RKO (cell line): ENCODE measurements around the gene SKAP2.
"Not testable (repeated sequence)": the region's sequence is repeated elsewhere in the genome, so short reads cannot be mapped to it uniquely, and the experiment has no call there.

Experiments
- DNase-seq: peaks from one replicate; pipeline ENCODE4 v3.0.0-alpha.2; 2016; ENCODE audit warnings: low spot score

Gene SKAP2

GRCh38 chr7:26857506-26858240 is 6.7 kb downstream of the SKAP2 start:
- DNase-seq: no peak

DNA sequence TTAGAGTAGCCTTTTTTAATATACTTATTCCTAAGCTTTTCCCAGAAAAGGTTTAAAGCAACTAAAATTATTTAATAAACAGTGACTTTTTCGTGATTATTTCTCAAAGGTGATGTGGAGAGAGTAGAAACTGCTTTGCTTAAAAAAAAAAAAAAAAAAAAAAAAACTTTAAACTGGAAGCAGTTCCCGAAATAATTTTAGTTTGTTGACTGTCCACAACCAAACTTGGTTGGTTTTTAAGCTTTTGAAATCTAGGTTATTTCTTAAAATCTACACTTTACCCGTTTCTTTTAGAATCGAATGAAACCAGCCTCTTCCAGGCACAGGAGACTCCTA is 7.3 kb downstream of the SKAP2 start:
- DNase-seq: no peak

DNA sequence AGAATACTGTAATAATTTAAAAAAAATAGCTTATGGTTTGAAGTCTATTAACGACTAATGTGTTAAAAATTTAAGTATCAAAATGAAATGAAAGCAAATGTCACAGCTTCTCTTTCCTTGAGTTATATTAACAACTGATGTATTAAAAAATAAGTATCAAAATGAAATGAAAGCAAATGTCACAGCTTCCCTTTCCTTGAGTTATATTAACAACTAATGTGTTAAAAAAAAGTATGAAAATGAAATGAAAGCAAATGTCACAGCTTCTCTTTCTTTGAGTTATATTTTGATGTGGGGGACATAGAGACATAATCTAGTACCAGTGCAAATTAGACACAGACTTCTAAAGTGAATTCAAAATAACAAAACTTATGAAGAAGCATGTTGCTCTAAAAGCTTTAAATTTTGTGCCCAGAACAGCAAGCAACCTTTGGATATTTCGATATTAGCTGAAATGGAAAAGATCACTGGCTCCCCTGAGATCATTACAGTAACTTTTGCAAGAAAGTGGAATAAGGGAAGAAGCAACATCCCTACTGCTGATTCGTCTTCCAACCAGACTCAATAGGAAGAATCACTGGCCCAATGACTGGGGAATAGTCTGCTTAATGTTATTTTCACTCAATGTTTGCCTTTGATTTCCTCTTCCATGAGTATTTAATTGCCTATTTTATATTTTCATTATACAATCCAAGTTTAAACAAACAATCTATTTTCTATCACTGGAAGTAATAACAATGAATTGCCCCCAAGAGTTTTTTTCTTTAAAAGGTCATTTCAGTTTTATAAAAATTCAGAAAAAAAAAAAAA is 8.0 kb downstream of the SKAP2 start:
- DNase-seq: no peak

- DNase-seq: no peak
These were observed 9.2 kb downstream of the SKAP2 start for GRCh38 chr7:26854876-26855855.

DNA sequence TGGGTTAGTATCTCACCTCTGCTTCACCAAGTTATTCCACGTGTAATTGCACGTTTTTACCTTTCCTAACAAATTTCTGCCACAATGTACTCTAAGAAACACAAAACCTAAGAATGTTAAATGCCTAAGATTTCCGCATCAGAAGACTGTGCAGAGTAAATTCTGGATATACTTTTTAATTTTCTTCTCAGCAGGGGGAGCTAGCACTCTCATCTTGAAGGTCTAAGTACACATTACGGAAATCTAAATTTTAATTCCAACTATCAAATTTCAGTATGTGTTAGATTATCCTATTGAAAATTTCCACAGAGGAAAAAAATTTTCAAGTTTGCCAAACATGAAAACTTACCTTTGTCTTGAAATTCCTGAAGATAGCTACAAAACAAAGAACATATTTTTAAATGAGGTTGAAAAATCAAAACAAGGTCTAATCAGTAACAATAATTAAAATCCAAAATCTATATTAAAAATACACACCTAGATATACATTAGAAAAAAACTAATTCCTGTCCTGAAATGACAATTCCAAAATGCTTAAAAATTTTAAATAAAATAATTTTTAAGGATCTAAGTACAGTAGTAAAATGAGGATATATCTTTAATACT is 10.5 kb downstream of the SKAP2 start:
- peak; percentile 76 for DNase-seq

DNA sequence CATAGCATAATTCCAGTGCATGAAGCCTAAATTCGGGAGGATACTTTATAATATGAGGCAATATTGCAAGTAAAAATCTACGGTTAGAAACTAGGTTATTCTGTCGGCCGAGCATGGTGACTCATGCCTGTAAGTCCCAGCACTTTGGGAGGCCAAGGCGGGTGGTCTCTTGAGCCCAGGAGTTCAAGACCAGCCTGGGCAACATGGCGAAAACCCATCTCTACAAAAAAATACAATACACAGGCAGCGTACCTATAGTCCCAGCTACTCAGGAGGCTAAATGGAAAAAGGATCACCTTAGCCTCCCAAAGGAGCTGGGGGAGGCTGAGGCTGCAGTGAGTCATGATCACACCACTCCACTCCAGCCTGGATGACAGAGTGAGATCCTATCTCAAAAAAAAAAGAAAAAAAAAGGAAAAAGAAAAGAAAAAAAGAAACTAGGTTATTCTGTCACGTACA is 14.2 kb downstream of the SKAP2 start:
- DNase-seq: no peak

- peak; percentile 52 for DNase-seq
These were observed 20.7 kb downstream of the SKAP2 start for GRCh38 chr7:26843705-26844104.

DNA sequence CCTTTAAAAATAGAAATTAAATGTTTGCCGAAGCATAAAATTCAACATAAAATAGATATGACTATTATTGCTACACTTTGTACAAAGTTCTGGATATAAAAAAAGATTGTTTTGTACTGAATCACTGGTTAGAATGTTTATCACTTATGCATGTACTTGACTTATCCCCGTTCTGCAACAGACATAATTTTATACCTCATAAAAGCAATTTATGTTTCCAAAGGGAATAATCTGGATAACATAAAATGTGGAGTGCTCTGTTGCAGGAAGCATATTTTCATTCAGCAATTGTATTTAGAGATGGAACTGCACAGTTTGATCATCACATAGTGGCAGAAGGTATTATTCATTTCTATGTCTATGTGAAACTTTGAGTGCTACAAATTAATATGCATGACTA is 21.5 kb downstream of the SKAP2 start:
- DNase-seq: no peak

GRCh38 chr7:26841003-26841739 is 23.2 kb downstream of the SKAP2 start:
- DNase-seq: no peak

- DNase-seq: not testable (repeated sequence)
These were observed 27.6 kb downstream of the SKAP2 start for GRCh38 chr7:26836793-26837192.

- no peak for DNase-seq
These were observed 49.0 kb downstream of the SKAP2 start for GRCh38 chr7:26815426-26815825.

DNA sequence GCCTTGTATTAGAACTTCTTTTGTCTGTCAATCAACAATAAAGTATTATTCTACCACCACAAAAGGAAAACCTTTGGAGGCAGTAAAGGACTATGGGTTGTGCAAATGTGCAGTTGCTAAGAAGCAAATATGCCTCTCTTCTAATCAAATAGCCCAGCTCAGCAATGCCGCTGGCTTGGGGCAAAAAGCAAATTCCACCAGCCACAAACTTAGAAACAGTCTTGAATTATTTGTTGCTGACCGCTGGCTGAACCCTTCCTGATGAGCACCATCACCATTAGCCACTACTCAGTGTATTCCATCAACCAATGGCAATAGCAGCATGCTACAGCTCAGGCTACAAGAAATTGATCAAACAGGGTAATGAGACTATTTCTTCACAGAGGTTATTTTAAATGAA is 51.0 kb downstream of the SKAP2 start:
- DNase-seq: no peak

- no peak for DNase-seq
These were observed 69.8 kb downstream of the SKAP2 start for GRCh38 chr7:26794541-26794940.

- DNase-seq: no peak
These were observed 71.8 kb downstream of the SKAP2 start for GRCh38 chr7:26792576-26792975.

GRCh38 chr7:26792006-26792405 is 72.4 kb downstream of the SKAP2 start:
- no peak for DNase-seq

GRCh38 chr7:26789481-26790184 is 74.8 kb downstream of the SKAP2 start:
- no peak for DNase-seq

DNA sequence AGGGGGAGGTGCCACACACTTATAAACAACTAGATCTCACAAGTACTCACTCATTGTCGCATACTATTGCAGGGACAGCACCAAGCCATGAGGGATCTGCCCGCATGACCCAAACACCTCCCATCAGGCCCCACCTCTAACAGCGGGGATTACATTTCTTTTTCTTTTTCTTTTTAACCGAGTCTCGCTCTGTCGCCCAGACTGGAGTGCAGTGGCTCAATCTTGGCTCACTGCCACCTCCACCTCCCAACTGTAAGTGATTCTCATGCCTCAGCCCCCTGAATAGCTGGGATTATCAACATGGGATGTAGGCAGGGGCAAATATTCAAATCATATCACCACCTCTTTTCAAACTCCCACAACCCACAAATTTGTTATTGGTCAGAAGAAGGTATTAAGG is 76.7 kb downstream of the SKAP2 start:
- DNase-seq: no peak

DNA sequence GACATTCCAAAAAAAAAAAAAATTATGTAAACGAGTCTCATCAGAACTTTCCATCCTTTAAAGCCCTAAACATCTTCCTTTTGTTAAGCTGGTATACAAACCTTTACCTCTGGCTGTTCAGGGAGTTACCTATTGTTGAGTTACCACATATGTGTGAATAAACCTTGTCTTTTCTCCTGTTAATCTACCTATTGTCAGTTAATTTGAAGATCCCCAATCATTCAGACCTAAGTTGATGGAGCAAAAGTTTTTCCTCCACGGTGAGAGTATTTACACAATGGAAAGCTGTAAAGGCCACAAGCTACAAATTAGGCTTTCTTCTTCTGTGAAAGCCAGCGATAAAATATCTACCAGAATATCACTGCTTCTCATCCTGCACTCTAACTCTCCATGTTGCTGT is 80.3 kb downstream of the SKAP2 start:
- no peak for DNase-seq

- DNase-seq: peak; percentile 15
These were observed 81.9 kb downstream of the SKAP2 start for GRCh38 chr7:26782501-26782900.

GRCh38 chr7:26779978-26780595 is 84.3 kb downstream of the SKAP2 start:
- DNase-seq: no peak
